ENCODE data around the gene SUSD5.

DNA sequence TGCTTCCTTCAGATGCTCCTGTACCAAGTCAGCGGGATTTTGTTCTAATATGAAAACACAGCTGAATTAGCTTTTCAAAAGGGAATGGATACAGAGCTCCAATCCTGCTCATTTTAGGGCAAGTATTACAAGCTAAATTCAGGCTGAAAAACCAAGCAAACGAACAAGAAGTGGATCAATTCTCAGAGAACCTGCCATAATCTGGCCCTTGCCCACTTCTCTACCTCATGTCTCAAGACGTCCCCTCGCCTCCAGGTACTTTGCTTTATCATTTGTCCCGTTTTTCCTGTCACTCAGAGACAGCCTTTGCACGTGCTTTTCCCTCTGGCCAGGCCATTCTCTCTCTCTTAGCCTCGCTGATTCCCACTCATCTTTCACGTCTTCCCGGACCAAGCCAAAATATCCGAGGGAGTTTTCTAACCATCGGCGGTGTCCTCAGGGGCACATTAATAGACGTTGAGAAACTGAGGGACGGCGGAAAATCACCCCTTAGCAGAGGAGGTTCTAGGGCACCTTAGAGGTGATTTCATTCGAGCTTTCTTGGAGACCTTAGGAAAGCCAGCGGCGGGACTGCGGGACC lies 654 bp downstream of the SUSD5 start:
- TF ChIP-seq, protein P1, sequence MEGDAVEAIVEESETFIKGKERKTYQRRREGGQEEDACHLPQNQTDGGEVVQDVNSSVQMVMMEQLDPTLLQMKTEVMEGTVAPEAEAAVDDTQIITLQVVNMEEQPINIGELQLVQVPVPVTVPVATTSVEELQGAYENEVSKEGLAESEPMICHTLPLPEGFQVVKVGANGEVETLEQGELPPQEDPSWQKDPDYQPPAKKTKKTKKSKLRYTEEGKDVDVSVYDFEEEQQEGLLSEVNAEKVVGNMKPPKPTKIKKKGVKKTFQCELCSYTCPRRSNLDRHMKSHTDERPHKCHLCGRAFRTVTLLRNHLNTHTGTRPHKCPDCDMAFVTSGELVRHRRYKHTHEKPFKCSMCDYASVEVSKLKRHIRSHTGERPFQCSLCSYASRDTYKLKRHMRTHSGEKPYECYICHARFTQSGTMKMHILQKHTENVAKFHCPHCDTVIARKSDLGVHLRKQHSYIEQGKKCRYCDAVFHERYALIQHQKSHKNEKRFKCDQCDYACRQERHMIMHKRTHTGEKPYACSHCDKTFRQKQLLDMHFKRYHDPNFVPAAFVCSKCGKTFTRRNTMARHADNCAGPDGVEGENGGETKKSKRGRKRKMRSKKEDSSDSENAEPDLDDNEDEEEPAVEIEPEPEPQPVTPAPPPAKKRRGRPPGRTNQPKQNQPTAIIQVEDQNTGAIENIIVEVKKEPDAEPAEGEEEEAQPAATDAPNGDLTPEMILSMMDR (IDR thresholded peaks at IDR 0.05) = no peak
- no peak for TF ChIP-seq POLR2A (IDR thresholded peaks at IDR 0.05)

All from adrenal gland (tissue), 5 donors.